H4 (cell line): ENCODE results near the gene MCC. TPM values are rescaled to one million over a fixed set of nuclear protein-coding genes. Genes with fewer than 3 reads are reported as not detected.

Experiments used
- DNase-seq: peaks from one replicate; pipeline ENCODE4 v3.0.0-alpha.2; 2015; ENCODE audit warnings: low spot score
- total RNA-seq: library from RNA; depleted of rRNA; stranded (reverse); fragments of >200 nt; shearing (Covaris generic); gene quantifications from 2 replicates; pipeline ENCODE4 v1.2.3, GENCODE V29; 2014; rRNA removed

Gene MCC
- total RNA-seq: 7.9 and 8.8 TPM in 2 replicates

DNA sequence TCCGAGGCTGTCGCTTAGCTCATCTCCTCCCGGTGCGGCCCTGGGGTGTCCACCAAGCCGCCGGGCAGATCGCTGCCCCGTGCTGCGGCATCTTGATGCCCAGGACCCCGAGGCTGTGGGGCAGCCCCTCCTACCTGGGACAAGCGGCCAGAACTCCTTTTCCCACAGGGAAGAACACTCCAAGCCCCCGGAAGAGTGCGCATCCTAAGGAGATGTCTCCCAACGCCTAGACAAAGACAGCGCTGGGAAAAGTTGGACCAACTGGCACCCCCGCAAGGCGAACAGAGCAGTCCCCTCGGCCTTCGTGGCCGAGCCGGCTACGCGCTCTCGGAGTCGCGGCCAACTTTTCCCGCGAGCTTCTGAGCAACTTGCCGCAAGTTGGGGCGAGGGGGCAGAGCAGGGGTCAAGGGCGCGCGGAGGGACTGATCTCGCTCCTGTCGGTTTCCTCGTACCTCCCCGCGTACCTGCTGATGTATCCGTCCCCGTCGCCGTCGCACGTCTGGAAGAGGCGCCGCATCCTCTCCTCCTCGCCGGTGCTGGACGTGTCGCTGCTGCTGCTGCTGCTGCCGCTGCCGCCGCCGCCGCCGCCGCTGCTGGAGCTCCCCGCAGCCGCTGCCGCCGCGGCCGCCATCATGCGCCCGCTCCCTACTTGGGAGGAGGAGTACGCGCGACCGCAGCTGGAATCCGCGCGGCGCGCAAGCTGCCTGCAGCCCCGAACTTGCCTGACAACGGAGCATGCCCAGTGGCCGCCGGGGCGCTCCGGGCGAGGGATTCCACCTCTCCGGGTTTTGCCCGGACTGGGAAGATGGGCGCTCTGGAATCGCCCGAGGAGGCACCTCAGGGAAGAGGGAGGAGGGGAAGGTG lies at the start of gene MCC:
MCC (minus strand) TSS at position 673 of the 864 bp plus-strand sequence.
- peak; percentile 91 for DNase-seq

DNA sequence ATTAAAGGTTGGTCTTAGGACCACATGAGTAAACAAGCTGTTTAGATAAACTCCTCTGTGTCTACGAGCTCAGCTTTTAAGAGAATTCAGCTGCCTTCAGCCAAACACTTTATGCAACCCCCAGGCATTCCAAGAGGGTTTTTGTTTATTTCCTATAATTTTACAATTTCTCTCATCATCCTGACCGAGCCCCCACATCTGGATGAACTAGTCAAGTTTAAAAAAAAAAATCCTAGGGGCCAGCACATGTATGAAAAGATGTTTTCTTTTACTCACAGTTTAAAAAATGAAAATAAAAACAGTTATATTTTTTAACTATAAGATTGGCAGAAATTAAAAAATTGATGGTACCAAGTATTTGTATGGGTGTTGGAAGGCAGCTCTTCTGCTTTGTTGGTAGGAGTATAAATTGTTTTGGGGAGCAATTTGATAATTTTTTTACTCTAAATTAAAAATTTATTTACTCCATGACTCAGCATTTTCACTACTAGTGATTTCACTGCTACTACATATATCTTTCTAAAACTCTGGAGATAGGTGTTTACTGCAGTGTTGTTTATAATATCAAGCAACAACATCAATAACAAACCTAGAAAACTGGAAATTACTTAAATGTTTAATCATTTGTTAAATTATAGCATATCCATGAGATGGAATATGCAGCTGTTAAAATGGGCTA lies 43.4 kb upstream of the MCC start:
- no peak for DNase-seq

GRCh38 chr5:113527746-113528145 lies 39.5 kb upstream of the MCC start:
- no peak for DNase-seq

GRCh38 chr5:113526421-113526820 lies 38.2 kb upstream of the MCC start:
- DNase-seq: no peak

DNA sequence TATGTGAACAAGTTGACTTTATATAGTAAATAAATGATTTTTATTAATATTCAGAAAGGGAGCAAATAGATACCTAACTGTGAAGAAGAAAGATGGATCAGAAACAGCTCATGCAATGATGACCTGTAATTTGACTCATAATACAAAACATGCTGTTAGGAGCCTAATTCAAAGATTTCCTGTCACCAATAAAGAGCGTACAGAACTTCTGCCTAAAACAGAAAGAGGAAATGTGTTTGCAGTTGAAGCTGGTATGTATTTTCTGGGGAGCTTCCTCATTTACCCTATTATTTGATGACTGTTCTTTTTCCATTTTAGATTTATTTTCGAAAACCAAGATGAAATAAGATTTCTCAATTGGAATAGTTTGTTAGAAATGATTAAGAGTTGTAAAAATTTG lies 36.7 kb upstream of the MCC start:
- no peak for DNase-seq

GRCh38 chr5:113523168-113523567 lies 34.9 kb upstream of the MCC start:
- no peak for DNase-seq

- no peak for DNase-seq
Observed at GRCh38 chr5:113520899-113521298, 32.6 kb upstream of the MCC start.

- no peak for DNase-seq
Observed at GRCh38 chr5:113520429-113520828, 32.2 kb upstream of the MCC start.

- DNase-seq: no peak
Observed at GRCh38 chr5:113519412-113519811, 31.2 kb upstream of the MCC start.

DNA sequence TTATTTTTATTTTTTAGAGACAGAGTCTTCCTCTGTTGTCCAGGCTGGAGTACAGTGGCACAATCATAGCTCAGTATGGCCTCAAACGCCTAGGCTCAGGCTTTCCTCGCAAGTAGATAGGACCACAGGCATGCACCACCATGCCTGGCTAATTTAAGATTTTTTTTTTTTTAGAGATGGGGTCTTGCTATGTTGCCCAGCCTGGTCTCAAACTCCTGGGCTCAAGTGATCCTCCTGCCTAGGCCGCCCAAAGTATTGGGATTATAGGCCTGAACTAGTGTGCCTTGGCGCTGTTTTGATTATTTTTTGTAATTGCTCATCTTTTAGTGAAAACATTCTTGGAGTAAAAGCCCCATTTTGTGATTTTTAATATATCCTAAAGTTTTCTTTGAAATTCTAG lies 30.6 kb upstream of the MCC start:
- DNase-seq: no peak

- no peak for DNase-seq
Observed at GRCh38 chr5:113514289-113514635, 26.0 kb upstream of the MCC start.

DNA sequence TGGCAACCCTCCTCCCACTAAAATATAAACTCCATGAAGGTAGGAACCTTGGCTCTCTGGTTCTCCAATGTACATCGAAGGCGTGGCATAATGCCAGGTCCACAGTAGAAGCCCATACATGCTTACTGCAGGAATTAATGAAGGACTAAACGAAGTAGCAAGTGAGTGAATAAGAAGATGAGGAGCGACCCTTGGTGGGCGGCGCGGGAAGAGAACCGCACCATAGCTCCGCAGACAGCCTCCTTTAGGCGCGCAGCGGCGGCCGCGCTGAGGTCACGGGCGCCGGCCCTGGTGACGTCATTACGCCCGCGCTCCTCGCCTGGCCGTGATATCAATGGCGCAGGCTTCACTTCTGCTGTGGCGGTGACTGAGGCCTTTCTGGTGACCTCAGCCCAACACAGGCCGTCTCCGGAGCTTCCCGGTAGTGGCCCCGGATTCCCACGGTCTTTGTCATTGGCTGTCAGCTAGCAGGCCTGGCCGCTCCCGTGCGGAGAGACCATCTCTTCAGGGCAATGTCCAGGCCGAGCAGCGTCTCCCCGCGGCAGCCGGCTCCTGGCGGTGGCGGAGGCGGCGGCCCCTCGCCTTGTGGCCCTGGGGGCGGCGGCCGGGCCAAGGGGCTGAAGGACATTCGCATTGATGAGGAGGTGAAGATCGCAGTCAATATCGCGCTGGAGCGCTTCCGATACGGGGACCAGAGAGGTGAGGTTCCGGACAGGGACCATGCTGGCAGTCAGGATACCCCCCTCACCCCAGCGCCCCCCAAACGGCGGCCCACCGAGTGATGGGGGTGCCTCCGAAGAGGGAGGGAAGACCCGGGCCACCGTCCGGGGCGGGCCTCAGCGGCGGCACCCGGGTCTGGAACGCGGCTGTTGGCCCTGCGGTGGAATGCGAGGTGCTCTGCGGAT lies 25.4 kb upstream of the MCC start, which contains the start of gene YTHDC2:
YTHDC2 (plus strand) TSS at position 311 of the 905 bp plus-strand sequence; CDS start at position 513, 202 bp downstream.
- peak; percentile 88 for DNase-seq

DNA sequence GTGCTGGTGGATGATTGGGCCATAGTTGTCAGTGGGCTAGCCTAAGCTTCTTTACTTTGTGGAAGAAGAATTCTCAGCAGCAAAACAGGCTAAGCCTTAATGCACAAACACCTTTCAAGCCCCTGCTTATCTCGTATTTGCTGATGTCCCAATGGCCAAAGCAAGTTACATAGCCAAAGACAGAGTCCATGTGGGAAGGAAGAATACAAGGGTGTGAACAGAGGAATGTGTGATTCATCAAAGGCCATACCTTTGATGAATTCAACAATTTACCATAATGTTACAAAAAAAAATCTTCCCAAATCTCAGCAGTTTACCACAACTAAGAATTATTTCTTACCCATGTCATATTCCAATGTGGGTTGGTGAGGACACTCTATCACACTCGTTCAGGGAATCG lies 24.1 kb upstream of the MCC start:
- no peak for DNase-seq

DNA sequence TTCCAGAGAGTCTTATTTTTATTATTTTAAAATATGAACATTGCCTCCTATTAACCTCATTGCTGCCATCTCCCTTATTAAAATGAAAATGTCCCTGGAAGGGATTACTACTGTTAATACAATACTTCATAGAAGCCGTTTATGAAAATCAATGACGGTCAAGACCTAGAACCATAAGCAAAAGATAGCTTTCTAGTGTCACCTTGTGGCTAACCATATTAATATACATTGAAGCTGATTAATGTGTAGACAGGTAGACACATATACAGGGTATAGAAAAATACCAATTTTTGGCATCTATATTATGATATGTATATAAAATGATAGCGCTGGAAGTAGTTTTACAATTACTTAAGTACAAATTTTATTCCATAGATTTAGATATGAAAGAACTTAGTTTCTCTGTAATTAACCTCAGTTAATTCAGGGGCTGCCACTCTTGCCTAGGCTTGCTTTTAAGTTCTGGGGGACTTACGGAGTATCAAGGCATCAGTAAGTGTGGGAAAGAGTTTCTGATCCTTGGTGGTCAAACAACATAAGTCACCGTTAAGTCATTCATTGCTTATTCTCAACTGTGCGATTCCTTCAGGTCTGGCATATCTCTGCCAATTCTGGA lies 22.7 kb upstream of the MCC start:
- DNase-seq: peak; percentile 29

- no peak for DNase-seq
Observed at GRCh38 chr5:113508756-113509155, 20.5 kb upstream of the MCC start.

DNA sequence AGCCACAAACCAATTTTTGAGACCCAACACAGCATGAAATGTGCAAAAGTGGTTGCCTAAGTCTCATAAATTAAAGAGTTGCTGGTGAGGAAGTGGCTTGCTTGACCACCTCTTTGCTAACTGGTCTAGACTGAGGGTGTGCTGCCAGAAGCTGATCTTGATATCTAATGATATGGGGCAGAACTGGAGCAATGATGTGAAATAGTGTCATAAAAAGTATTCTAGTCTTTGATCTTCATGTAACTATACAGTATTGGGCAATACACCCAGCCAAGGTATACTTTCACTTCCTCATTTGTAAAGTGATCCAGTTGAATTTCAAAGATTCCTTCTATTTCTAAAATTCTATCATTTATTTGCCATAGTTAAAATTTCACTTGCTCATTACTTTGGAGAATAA lies 19.3 kb upstream of the MCC start:
- DNase-seq: no peak

DNA sequence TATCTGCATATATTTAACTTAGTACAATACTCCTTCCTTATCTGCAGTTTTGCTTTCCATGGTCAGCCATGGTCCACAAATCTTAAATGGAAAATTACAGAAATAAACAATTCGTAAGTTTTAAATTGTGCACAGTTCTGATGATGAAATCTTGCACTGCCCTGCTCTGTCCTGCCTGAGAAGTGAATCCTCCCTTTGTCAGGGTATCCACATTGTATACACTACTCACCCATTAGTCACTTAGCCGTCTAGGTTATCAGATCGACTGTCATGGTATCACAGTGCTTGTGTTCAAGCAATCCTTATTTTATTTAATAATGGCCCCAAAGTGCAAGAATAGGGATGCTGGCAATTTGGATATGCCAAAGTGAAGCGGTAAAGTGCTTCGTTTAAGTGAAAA lies 16.9 kb upstream of the MCC start:
- no peak for DNase-seq

DNA sequence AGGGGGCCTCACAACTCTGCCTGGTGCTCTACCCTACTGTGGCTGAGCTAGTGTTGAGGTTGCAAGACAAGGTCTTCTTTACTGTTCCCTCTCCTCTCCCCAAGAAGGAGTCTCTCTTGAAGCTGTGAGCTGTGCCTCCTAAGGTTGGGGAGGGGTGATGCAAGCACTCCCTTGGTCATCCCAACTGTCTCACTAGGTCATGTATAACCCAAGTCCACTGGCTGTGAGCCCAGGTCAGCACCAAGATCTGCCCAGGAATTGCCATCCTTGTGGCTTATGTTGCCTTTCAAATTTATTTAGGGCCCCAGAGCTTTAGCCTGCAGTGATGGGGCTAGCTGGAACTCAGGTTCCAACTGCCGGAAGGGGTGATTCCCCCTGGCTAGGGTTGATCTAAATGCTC lies 14.9 kb upstream of the MCC start:
- no peak for DNase-seq

- DNase-seq: no peak
Observed at GRCh38 chr5:113502073-113502472, 13.8 kb upstream of the MCC start.

- DNase-seq: no peak
Observed at GRCh38 chr5:113495422-113495841, 7.2 kb upstream of the MCC start.

- no peak for DNase-seq
Observed at GRCh38 chr5:113493446-113493845, 5.2 kb upstream of the MCC start.

DNA sequence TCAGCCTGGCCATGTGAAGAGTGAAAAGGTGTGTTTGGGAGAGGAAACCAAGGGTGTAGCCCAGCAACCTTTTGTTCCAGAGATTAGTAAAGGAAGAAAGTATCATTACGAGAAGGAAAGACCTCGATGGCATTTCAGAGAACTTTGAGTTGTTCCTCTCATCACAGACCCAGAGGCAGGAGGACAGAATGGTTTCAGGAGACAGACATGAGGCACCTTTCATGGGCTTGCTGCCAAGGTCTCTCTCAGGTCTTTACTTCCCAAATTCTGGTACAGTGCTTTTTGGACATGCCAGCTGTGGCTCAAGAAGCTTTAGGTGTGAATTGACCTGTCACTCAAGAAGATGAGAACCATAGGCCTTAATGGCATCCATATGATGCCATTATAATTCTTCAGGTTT lies 2.8 kb upstream of the MCC start:
- no peak for DNase-seq
